ENCODE data around the gene SLC35B4.

DNA sequence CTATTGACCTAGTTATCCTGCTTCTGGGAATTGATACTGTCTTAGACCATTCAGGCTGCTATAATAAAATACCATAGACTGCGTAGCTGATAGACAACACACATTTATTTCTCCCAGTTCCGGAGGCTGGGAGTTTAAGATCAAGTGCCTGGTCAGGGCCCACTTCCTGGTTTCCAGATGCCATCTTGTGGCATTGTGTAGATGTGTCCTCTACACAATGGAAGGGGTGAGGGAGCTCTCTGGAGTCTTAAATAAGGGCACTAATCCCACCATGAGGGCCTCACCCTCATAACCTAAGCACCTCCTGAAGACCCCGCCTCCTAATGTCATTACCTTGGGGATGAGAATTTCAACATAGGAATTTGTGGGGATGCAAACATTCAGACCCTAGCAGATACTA lies 62.4 kb downstream of the SLC35B4 start:
- TF ChIP-seq, protein P1, sequence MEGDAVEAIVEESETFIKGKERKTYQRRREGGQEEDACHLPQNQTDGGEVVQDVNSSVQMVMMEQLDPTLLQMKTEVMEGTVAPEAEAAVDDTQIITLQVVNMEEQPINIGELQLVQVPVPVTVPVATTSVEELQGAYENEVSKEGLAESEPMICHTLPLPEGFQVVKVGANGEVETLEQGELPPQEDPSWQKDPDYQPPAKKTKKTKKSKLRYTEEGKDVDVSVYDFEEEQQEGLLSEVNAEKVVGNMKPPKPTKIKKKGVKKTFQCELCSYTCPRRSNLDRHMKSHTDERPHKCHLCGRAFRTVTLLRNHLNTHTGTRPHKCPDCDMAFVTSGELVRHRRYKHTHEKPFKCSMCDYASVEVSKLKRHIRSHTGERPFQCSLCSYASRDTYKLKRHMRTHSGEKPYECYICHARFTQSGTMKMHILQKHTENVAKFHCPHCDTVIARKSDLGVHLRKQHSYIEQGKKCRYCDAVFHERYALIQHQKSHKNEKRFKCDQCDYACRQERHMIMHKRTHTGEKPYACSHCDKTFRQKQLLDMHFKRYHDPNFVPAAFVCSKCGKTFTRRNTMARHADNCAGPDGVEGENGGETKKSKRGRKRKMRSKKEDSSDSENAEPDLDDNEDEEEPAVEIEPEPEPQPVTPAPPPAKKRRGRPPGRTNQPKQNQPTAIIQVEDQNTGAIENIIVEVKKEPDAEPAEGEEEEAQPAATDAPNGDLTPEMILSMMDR (conservative IDR thresholded peaks at IDR 0.05; ENCODE audit: low read depth, low read length): peak; percentile 26; the same call in 1 of the 2 replicates
- no peak for TF ChIP-seq EZH2 (IDR thresholded peaks at IDR 0.05; ENCODE audit: borderline replicate concordance, low read depth, low read length, poor library complexity, severe bottlenecking)

Measured in A673 (cell line).